NAMALWA (cell line): Measurements from ENCODE around the gene FLT3LG.

Experiments used
- DNase-seq: peaks from one replicate; pipeline ENCODE4 v3.0.0-alpha.2; 2015; ENCODE audit warnings: low spot score

Gene FLT3LG

DNA sequence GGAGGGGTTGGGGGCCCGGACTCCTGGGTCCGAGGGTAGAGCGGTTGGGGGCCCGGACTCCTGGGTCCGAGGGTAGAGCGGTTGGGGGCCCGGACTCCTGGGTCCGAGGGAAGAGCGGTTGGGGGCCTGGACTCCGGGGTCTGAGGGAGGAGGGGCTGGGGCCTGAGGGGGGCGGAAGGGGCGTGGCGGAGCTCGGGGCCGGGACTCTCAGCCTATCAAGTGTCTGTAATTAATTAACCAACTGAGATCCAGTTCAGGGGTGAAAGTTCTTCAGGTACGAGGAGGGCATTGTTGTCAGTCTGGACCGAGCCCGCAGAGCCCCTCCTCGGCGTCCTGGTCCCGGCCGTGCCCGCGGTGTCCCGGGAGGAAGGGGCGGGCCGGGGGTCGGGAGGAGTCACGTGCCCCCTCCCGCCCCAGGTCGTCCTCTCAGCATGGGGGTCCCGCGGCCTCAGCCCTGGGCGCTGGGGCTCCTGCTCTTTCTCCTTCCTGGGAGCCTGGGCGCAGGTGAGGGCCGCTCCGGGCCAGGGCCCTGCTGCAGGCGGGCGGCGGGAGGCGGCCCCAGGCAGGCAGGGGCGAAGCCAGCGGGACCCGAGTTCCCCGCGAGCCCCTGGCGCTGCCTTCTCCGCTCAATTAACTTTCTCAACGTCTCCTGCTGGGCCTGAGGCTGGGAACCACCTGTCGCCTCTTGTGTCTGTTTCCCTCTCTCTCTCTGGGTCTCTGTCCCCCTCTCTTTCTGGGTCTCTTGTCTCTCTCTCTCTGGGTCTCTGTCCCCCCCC is 39.1 kb downstream of the FLT3LG start:
- DNase-seq: peak; percentile 61

DNA sequence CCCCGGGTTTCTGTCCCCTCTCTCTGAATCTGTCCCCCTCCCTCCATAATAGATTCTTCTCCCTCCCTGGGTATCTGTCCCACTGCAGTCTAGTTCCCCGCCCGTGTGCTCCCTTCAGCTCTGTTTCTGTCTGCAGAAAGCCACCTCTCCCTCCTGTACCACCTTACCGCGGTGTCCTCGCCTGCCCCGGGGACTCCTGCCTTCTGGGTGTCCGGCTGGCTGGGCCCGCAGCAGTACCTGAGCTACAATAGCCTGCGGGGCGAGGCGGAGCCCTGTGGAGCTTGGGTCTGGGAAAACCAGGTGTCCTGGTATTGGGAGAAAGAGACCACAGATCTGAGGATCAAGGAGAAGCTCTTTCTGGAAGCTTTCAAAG is 39.7 kb downstream of the FLT3LG start:
- DNase-seq: no peak

DNA sequence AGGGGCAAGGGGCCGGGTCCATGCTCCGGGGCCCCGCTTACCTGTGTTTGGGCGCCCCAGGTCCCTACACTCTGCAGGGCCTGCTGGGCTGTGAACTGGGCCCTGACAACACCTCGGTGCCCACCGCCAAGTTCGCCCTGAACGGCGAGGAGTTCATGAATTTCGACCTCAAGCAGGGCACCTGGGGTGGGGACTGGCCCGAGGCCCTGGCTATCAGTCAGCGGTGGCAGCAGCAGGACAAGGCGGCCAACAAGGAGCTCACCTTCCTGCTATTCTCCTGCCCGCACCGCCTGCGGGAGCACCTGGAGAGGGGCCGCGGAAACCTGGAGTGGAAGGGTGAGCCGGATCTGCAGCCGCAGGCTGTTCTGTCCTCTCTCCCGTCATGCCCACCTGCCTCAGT is 40.1 kb downstream of the FLT3LG start:
- DNase-seq: no peak

DNA sequence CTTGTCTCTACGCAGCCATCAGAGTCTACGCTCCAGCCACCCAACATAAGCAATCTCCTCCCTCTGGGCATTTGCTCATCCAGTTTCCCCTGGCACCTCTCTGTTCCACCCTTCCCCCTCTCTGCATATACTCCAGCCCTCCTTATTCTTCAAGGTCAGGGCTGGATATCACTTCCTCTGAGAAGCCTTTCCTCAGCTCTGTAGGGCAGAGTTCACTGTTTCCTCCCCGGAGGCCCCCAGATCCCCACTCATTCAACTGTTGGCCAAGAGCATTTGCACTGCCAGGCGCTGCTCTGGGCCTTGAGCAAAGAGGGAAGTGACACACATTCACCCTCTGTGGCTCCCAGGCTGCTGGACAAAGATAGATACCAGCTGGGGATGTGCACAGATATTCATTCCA is 41.8 kb downstream of the FLT3LG start:
- DNase-seq: no peak

DNA sequence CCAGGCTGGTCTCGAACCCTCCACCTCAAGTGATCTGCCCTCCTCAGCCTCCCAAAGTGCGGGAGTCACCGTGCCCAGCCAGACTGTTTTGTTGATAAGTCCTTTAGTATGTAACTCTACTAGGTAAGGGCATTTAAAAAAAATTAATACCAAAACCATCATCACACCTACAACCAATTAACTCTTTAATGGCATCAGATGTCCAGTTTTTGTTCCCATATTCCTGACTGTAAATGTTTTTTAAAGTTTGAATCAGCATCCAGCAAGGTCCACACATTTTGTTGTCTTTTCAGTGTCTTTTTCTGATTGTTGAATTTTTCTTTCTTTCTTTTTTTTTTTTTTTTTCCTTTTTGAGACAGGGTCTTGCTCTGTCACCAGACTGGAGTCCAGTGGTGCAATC is 44.0 kb downstream of the FLT3LG start:
- DNase-seq: no peak

DNA sequence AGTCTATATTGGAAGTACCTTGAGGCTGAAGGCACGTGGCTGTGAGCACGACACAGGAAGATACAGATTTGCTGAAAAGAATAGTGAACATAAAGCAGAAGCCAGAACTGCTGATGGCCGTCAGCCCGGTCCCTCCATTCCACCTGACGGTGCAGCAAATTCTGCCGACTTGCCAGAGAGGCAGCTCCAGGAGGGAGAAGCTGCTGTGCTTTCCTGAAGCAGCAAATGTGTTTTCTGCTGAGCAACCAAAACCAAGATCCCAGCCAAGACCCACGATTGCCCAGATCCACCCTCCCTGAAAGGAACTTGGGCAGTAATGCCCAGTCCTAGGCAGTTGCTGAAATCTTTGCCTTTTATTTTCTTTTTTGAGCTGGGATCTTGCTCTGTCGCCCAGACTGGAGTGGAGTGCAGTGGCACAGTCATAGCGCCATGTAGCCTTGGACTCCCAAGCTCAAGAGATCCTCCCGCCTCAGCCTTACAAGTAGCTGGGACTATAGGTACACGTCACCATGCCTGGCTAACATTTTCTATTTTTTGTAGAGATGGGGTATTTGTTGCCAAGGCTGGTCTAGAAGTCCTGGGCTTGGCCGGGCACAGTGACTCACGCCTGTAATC is 46.8 kb downstream of the FLT3LG start:
- DNase-seq: no peak

DNA sequence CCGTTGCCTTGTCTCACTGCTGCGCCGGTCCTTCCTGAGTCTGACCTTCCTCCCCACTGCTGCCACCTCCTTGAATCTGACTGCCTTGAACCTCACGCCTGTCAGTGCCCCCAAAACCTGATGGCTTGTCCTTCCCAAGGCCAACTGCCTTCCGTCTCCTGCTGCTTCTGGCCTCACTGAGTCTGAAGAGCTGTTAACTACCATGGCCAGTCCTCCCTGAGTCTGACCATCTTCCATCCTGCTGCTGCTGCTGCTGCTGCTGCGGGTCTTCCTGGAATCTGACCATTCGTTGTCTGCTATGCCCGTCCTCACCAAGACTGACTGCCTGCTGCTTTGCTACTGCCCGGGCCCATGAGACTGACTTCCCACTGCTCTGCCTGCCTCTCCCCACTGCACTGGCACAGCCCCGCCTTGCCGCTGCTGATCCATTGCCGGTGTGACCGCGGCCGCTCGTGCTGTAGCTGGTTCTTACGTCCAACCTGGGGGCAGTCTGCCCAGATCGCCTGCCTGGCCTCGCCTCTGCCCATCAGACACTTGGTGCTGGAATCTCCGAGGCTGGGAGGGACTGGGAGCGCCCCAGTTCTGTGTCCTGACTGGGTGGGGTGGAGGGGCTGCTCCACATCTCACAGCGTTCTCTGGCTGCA is 50.9 kb downstream of the FLT3LG start:
- DNase-seq: no peak

DNA sequence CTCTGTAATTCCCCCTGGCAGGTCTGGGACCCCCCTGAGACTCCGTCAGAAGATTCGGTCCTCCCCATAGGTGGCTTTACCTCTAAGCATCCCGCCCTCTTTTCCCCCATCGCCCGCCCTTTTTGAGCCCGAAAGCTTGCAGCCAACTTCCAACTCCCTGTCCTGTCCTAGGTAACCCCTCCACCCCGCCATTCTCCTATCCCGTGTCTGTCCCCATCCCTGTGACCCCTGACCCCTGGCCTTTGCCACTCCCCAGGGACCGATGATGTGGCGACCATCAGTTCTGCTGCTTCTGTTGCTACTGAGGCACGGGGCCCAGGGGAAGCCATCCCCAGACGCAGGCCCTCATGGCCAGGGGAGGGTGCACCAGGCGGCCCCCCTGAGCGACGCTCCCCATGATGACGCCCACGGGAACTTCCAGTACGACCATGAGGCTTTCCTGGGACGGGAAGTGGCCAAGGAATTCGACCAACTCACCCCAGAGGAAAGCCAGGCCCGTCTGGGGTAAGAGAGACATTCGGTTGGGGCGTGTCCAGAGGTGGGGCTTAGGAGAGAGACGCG is 54.3 kb downstream of the FLT3LG start:
- DNase-seq: no peak

DNA sequence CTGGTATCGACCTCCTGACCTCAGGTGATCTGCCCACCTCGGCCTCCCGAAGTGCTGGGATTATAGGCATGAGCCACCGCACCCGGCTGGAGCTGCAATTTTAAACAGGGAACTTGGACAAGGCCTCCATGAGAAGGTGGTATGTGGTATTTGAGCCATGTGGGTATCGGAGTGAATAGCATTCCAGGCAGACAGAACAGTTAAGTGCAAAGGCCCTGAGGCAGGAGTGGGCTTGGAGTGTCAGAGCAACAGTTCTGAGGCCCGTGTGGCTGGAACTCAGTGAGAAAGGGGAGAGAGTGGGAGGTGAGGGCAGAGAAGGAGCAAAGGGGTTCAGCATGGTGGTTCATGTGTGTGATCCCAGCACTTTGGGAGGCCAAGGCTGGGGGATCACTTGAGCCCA is 56.7 kb downstream of the FLT3LG start:
- DNase-seq: no peak

DNA sequence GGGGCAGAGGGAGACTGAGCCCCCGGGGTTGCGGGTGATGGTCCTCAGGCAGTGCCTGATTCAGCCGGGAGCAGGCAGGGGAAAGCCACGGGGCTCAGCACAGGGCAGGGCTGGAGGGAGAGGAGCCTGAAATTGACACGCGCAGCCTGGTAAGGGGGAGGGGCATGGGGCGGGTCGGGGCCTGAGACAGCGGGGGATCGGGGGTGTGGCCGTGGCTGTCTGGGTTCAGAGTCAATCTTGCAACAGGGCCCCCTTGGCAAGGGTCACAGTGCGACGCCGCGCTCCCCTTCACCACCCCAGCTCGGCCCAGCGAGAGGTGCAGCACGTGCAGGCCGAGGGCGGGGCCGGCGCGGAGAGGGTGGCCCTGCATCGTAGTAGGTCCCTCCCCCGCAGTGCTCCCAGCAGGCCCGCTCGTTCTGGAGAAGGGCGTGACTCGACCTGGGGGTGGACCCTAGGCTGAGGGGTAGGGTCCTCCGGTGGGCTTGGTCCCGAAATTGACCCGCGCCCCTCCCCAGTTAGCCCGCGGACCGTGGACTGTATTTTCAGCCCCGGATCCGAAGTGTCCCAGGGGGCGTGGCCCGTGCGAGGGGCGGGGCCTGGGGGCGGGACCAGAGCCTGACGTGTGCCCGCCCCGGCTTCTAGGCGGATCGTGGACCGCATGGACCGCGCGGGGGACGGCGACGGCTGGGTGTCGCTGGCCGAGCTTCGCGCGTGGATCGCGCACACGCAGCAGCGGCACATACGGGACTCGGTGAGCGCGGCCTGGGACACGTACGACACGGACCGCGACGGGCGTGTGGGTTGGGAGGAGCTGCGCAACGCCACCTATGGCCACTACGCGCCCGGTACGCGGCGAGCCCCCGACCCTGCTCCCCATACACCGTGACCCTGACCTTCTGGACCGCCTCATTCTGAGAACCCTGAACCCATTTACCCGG is 59.8 kb downstream of the FLT3LG start:
- peak; percentile 90 for DNase-seq

DNA sequence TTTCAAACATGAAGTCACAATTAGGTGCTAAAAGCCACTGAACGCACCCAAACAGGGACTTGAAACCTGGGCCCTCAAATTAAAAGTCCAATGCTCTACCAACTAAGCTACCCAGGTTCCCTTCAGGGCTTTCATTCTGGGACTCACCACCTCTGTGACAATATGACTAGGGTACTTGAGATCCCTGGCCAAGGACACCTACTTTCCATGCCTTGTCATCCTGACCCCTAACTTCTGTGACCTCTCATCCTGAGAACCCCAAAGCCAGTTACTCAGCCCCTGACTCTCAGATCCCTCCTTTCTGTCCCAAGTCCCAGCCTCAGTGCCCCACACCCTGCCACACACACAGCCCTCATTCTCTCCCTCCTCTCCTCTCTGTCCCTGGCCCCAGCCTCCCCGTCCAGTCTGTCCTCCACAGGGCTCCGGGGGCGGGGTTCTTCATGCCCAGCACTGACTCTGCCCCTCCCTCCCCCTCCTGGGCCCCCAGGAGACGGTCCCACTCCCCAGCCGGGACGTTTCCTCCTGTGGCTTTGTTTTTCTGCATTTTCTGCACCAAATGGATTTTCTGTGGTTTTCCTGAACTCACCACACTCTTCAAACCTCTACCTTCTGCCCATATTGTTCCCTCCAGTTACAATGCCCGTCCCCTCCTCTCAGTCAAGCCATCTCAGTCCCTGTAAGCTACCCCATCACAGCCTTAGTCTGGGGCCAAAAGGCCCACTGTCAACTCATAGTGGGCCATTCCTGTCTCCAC is 60.8 kb downstream of the FLT3LG start:
- no peak for DNase-seq
